Ishikawa (cell line): ENCODE data around the gene CETP.

Experiments used
- CEBPB ChIP-seq: IDR thresholded peaks from 2 replicates; pipeline ENCODE4 v1.6.1; 2012
- CREB1 ChIP-seq: IDR thresholded peaks from 2 replicates; pipeline ENCODE4 v1.6.1; 2012; ENCODE audit warnings: low read depth
- EGR1 ChIP-seq: IDR thresholded peaks from 2 replicates; pipeline ENCODE4 v1.6.1; 2012
- EP300 ChIP-seq: IDR thresholded peaks from 2 replicates; pipeline ENCODE4 v1.6.1; 2012; ENCODE audit warnings: borderline replicate concordance
- FOXM1 ChIP-seq: IDR thresholded peaks from 2 replicates; pipeline ENCODE4 v1.6.1; 2012; ENCODE audit warnings: low read depth, borderline replicate concordance
- MAX ChIP-seq: IDR thresholded peaks from 2 replicates; pipeline ENCODE4 v1.6.1; 2012
- NFIC ChIP-seq: IDR thresholded peaks from 2 replicates; pipeline ENCODE4 v1.6.1; 2012
- RAD21 ChIP-seq: IDR thresholded peaks from 2 replicates; pipeline ENCODE4 v1.6.1; 2012; ENCODE audit warnings: low read depth
- TAF1 ChIP-seq: IDR thresholded peaks from 2 replicates; pipeline ENCODE4 v1.6.1; 2012; ENCODE audit warnings: low read depth, mild to moderate bottlenecking
- TCF12 ChIP-seq: IDR thresholded peaks from 2 replicates; pipeline ENCODE4 v1.6.1; 2012; ENCODE audit warnings: low read depth
- TEAD4 ChIP-seq: IDR thresholded peaks from 2 replicates; pipeline ENCODE4 v1.6.1; 2012
- YY1 ChIP-seq: IDR thresholded peaks from 2 replicates; pipeline ENCODE4 v1.6.1; 2012; ENCODE audit warnings: low read depth
- ZBTB7A ChIP-seq: IDR thresholded peaks from 2 replicates; pipeline ENCODE4 v1.6.1; 2012; ENCODE audit warnings: low read depth
- TF ChIP-seq, protein P1 (sequence below): IDR thresholded peaks from 2 replicates; pipeline ENCODE4 v1.6.1; 2012; ENCODE audit warnings: low read depth, mild to moderate bottlenecking
- TF ChIP-seq, protein P2 (sequence below): IDR thresholded peaks from 2 replicates; pipeline ENCODE4 v1.6.1; 2012

Gene CETP

GRCh38 chr16:56944954-56945839 lies 16.6 kb upstream of the CETP start:
- TF ChIP-seq, protein P1, sequence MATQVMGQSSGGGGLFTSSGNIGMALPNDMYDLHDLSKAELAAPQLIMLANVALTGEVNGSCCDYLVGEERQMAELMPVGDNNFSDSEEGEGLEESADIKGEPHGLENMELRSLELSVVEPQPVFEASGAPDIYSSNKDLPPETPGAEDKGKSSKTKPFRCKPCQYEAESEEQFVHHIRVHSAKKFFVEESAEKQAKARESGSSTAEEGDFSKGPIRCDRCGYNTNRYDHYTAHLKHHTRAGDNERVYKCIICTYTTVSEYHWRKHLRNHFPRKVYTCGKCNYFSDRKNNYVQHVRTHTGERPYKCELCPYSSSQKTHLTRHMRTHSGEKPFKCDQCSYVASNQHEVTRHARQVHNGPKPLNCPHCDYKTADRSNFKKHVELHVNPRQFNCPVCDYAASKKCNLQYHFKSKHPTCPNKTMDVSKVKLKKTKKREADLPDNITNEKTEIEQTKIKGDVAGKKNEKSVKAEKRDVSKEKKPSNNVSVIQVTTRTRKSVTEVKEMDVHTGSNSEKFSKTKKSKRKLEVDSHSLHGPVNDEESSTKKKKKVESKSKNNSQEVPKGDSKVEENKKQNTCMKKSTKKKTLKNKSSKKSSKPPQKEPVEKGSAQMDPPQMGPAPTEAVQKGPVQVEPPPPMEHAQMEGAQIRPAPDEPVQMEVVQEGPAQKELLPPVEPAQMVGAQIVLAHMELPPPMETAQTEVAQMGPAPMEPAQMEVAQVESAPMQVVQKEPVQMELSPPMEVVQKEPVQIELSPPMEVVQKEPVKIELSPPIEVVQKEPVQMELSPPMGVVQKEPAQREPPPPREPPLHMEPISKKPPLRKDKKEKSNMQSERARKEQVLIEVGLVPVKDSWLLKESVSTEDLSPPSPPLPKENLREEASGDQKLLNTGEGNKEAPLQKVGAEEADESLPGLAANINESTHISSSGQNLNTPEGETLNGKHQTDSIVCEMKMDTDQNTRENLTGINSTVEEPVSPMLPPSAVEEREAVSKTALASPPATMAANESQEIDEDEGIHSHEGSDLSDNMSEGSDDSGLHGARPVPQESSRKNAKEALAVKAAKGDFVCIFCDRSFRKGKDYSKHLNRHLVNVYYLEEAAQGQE, result no peak
- TF ChIP-seq TEAD4, result no peak
- TF ChIP-seq CREB1, result no peak
- TF ChIP-seq, protein P2, sequence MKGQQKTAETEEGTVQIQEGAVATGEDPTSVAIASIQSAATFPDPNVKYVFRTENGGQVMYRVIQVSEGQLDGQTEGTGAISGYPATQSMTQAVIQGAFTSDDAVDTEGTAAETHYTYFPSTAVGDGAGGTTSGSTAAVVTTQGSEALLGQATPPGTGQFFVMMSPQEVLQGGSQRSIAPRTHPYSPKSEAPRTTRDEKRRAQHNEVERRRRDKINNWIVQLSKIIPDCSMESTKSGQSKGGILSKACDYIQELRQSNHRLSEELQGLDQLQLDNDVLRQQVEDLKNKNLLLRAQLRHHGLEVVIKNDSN, result no peak
- no peak for TF ChIP-seq TAF1

- no peak for TF ChIP-seq FOXM1
- no peak for TF ChIP-seq EGR1
- TF ChIP-seq YY1, result no peak
- no peak for TF ChIP-seq TEAD4
- no peak for TF ChIP-seq CREB1
- TF ChIP-seq MAX, result no peak
- no peak for TF ChIP-seq TCF12
- TF ChIP-seq NFIC, result no peak
- no peak for TF ChIP-seq TAF1
- no peak for TF ChIP-seq EP300
- no peak for TF ChIP-seq RAD21
- TF ChIP-seq, protein P1, result no peak
- TF ChIP-seq ZBTB7A, result no peak
- TF ChIP-seq, protein P2, result no peak
- TF ChIP-seq CEBPB, result no peak
These were observed 15.8 kb upstream of the CETP start for GRCh38 chr16:56945847-56946527.

DNA sequence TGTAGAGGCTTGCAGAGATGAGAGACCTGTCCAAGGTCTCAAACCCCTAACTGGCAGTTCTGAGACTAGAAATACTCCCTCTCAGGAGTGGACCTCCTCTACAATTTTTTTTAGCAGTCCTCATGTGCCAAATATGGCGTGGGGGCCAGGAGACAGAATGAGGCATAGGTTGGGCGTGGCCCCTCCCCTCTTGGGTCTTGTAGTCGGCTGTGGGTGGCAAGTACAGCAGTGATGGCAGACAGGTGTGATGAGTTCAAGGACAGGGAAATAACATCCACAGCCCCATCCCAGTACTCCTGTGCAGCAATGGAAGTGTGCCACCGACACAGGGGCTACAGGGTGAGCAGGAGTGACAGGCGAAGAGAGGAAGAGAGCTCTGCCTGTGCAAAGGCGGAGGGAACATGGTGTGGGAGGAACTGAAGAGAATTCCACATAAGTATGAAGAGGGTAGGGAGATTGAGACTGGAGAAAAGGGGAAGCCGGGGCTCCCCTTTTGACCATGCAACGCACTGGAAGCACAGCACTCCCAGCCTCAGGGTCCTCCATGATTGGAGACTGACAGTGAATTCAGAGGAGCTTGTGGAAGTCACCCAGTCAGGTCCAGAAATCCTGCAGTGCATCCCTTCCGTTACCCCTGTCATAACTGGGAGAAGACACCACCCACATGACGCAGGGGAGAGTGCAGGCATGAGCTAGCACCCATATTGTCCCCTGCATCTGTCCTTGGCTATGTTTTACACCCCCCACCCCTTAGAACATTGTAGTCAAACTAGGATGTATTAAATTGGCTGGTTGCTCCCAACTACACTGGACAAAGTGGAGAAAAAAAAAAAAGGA lies 14.8 kb upstream of the CETP start:
- TF ChIP-seq, protein P2, result no peak
- TF ChIP-seq EGR1 (no peak), MAX (no peak), TCF12 (no peak), TAF1 (no peak), RAD21 (no peak), NFIC (no peak)
- TF ChIP-seq, protein P1, result 0 out of 2 replicates have a peak, but pooled peaks have one; percentile 13
